HG02759 (cell line): ENCODE measurements around the gene SLC27A4.

ENCODE experiments used
- ATAC-seq: cut with Tn5 transposase; IDR thresholded peaks from one replicate; pipeline ENCODE4 v1.9.1; 2021; ENCODE audit warnings: mild to moderate bottlenecking, moderate library complexity; ENCODE audit not compliant: unreplicated experiment

Gene SLC27A4

GRCh38 chr9:128339761-128340690 lies at the start of gene SLC27A4:
Gene SLC27A4, plus strand, starts transcription at chr9:128340527. Its CDS starts 2,606 bp downstream, at chr9:128343133.
- ATAC-seq = peak; percentile 87

GRCh38 chr9:128292009-128292408 lies 48.3 kb upstream of the SLC27A4 start:
- ATAC-seq = no peak

- ATAC-seq = no peak
Measured at GRCh38 chr9:128293091-128293490, 47.2 kb upstream of the SLC27A4 start.

DNA sequence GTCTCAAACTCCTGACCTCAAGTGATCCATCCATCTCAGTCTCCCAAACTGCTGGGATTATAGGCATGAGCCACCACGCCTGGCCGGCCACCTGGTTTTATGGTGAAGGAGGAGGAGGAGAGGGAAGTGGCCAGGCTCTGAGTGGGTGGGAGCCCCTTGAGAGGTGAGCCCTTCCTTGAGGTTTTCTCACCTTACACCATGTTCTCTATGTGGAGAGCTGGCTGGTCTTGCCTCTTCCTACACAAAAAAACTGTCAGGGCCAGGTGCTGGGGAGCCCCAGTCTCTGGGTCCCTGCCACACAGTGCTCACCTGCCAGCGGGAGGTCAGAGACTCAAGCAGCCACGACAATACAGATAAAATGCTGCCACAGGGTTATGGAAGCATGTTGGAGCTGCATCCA lies 46.2 kb upstream of the SLC27A4 start:
- ATAC-seq = no peak

DNA sequence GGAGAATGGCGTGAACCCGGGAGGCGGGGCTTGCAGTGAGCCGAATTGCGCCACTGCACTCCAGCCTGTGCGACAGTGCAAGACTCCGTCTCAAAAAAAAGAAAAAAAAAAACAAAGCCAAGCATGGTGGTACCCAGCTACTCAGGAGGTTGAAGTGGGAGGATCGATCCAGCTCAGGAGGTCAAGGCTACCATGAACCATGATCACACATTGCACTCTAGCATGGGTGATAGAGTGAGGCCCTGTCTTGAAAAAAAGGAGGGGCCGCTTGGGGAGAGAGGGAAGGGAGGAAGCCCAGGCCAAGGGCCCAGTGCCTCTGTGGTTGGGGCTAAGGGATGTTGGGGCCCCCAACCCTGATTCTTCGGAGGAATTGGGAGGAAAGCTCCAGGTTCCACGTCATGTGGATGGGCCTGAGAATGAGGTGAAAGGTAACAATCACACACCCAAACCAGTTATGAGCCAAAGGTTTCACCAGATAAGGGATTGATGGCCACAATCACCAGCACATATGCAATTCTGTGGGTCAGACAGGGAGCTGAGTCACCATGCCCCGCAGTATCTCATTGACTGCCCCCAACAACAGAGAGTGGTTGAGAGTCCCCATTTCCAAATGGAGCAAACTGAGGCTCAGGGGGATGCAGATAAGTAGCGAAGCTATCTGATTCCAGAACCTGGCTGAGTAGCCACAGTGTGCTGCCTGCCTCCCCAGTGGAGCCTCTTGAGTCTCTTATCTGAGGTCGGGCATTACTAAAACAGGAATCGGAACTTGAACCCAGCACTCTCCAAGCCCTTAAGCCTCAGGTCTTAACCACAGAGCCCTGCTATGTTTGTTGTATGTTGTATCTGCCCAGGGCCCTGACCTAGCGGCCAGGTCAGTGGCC lies 43.7 kb upstream of the SLC27A4 start:
- no peak for ATAC-seq

- no peak for ATAC-seq
Measured at GRCh38 chr9:128297221-128297773, 43.0 kb upstream of the SLC27A4 start.

- no peak for ATAC-seq
Measured at GRCh38 chr9:128298535-128299482, 41.5 kb upstream of the SLC27A4 start.

DNA sequence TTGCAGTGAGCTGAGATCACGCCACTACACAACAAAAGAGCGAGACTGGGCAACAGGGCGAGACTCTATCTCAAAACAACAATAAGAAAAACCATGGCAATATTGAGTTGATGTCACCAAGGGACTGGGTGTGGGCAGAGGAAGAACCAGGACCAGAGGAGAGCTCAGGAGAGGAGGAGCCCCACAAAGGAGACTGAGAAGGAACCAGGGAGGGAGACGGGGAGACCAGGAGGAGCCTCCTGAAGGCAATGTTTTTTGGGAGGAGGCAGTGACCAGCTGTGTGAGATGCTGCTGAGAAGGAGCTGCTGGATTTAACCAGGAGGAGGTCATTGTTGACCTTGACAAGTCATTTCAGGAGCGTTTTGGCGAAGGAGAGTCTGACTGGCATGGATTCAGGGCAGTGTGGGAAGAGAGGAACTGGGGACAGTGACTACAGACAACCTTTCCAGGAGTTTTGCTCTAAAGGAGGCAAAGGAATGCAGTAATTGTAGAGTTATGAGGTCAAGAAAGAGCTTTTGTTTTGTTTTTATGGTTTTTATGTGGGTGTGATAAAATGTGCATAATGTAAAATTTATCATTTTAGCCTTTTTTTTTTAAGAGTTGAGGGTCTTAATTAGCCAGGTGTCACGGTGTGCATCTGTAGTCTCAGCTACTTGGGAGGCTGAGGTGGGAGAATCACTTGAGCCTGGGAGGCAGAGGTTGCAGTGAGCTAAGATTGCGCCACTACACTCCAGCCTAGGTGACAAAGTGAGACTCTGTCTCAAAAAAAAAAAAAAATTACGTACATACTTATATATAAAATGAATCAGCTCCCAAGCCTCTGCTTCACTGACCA lies 36.0 kb upstream of the SLC27A4 start:
- ATAC-seq = no peak

GRCh38 chr9:128304971-128305288 lies 35.4 kb upstream of the SLC27A4 start:
- no peak for ATAC-seq

DNA sequence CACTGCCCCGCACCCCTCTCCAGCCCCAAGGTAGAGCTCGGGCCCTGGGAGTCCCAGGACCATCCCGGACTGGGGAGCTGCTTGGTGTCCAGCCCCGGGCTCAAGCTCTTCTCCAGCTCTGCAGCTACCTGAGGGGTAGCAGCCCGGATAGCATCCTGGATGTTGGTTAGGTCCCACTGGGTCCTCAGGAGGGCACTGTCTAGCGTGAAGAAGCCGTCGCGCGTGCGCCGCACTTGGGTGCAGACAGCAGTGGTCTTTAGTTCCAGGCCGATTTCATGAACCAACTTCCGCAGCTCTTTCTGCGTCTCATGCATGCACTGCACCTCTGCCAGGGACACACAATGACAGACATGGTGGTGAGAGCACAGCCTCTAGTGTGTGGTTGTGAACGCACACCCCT lies 30.8 kb upstream of the SLC27A4 start:
- ATAC-seq = no peak

GRCh38 chr9:128310461-128310860 lies 29.9 kb upstream of the SLC27A4 start:
- ATAC-seq = no peak

DNA sequence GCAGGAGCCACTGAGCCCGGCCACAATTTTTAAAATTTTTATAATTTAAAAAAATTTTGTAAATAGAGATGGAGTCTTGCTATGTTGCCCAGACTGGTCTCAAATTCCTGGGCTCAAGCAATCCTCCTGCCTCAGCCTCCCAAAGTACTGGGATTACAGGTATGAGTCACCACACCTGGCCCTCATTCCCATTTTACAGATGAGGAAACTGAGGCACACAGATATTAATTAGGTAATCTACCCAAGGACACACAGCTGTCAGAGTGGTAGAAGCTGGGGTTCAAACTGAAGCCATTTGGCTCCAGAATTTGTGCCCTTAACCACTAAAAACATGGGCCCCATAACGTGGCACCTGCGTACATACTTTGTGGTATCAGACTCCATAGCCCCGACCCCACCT lies 25.6 kb upstream of the SLC27A4 start:
- no peak for ATAC-seq

GRCh38 chr9:128316421-128316820 lies 23.9 kb upstream of the SLC27A4 start:
- no peak for ATAC-seq

- no peak for ATAC-seq
Measured at GRCh38 chr9:128317629-128318028, 22.7 kb upstream of the SLC27A4 start.

GRCh38 chr9:128321343-128321742 lies 19.0 kb upstream of the SLC27A4 start:
- ATAC-seq = no peak

- ATAC-seq = peak; percentile 10
Measured at GRCh38 chr9:128321879-128322403, 18.4 kb upstream of the SLC27A4 start.

DNA sequence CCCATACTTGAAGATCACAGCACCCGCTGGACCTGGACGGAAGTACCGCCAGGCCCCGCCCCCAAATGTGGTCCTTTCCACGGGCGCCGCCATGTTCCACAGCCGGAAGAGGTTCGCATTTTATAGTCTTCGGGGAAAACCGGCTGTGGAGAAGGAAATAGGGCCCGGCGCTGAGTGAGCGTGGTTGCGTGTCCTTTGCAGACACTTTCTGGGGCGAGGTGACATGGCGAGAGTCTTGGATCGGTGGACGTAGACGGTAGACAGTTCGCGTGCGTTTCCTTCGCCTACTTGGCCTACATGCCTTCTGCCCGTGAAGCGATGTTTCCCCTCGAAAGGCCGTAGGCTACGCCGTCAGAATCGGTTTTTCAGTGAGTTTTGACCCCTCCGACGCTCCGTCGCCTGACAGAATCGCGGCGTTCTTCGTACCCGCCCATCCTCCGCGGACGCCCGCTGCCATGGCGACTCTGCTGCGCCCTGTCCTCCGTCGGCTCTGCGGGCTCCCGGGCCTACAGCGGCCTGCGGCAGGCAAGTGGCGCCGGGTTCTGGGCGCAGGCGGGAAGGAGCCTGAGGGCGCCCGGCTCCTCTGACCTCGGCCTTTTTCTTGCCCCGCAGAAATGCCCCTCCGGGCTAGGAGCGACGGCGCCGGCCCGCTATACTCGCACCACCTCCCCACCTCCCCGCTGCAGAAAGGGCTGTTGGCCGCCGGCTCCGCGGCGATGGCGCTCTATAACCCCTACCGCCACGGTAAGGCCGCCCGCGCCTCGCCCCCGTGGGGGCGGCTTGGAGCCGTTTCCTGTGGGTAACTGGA lies 17.7 kb upstream of the SLC27A4 start, which contains the start of the genes COQ4 and TRUB2:
Gene COQ4, plus strand, starts transcription at position 436 of the 808 bp plus-strand sequence. Its CDS starts 20 bp downstream, at position 456.
Gene TRUB2, minus strand, starts transcription at position 44 of the 808 bp plus-strand sequence. Its CDS starts 39 bp downstream, at position 5.
- ATAC-seq = peak; percentile 83

DNA sequence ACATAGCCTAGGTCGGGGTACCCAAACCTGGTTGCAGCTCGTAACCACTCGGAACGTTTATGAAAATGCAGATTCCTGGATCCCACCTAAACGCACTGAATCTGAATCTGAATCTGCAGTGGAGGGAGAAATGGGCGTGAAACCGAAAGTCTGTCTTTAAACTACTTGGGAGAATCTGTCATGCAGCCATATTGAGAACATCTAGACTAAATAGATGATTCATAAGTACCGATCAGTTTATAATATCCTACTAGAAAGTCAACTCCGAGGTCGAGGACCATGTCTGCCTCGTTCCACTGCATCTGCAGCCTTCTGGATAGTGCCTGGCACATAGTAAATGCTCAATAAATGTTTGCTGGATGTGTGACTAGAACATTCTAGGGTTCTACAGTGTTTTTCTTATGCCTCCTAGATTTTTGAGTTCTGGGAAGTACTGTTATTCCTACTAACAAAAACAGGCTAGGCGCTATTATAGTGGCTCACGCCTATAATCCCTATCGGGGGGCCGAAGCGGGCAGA lies 17.1 kb upstream of the SLC27A4 start:
- ATAC-seq = no peak
